HG03159 (cell line): Measurements from ENCODE around the gene ZNF518A.

Source experiments
- ATAC-seq: cut with Tn5 transposase; IDR thresholded peaks from one replicate; pipeline ENCODE4 v1.9.1; 2021; ENCODE audit warnings: mild to moderate bottlenecking, moderate library complexity; ENCODE audit not compliant: unreplicated experiment

ZNF518A gene

DNA sequence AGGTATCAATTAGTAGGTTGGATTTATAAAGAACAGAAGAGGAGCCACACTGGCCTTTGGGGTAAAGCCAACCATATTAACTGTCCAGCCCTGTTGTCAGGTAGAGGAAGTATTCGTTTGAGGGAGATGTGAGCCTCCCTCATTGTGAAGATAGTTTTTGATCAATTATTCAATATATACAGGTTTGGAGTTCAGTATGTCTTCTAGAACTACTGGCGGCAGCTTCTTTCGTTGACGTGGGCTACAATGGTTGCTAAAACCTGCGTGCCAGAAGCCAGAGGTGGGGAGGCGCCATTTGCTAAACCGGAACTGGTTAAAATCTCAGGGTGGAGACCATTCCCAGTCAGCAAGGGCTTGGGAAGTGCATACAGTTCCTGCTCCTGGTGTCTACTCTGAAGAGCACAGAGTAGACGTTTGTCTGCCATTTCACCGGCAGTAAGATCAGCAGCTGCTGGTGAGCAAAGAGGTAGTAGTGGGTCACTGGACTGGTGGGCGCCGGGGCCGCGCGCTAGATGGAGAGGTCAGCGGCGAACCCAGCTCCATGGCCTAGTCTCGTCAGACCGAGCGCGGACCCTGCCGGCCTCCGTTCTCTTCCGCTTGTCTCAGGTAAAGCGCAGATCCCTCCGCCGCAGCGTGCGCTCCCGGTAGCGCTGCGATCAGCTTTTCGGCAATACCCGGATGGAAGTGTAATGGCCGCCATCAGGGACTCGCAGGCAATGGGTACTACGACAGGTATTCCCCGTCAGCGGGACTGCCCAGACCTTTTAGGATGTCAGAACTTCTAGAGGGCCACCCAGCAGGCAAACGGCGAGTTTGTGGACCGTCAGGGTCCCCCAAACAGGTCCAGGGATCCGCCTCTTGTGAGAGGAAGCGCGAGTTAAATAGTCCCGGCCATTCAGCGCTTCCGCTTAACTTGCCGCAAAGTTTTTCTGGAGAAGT, at the start of gene ZNF518A:
TSS of gene ZNF518A (plus strand) at position 911 of the 939 bp plus-strand sequence. CDS start 26,026 bp downstream, outside the sequence.
- ATAC-seq: peak; percentile 70

DNA sequence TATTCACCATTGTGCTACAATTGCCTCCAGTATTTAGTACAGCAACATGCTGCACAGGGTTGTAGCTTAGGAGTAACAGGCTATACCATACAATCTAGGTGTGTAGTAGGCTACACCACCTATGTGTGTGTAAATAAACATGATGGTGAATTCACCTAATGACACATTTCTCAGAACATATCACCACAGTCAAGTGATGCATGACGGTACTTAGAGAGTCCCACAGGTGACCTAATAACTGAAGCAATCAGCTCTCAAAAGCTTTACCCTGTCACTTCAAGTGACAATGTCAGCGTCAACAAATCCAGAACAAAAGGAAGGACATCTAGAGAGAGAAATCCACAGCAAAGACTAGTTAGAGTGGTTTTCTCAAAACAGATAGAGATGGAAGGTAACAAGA, 47.9 kb upstream of the ZNF518A start:
- no peak for ATAC-seq

DNA sequence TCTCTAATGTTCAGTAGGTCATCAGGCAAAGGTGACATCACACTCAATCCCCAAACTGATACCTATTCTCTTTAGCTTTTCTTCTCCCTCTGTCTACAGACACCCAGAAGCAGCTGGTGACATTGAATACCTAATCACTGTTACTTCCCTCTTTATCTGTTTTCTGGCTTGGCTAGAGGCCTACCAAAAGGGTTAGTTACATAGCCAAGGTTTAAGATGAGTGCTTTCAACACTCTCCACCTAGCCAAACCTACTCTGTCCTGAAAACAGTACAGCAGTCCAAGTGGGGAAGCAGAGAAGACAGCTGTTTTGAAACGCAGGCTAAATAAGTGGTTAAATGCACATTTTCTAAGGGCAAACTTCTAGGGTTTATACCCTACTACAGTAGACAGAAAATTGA, 47.3 kb upstream of the ZNF518A start:
- no peak for ATAC-seq

DNA sequence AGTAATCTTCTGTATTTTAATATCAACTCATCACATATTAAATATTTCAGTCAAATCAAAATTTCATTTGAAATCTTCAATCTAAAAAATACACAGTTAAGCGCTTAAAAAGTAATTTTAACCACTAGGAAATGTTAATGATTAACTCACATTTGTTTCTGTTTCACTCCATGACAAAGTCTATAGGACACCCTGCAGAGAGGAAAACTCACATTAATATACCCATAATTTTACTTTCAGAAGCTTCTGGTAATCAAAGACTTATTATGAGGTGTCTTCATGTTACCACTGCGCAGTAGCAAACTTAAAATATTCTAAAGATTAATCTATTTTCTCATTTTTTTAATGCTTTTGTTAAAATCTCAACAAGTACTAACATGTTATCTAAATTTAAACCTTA, 41.0 kb upstream of the ZNF518A start:
- ATAC-seq: no peak

- ATAC-seq: peak; percentile 82
Observed at GRCh38 chr10:96089670-96090462, 40.2 kb upstream of the ZNF518A start.

GRCh38 chr10:96090463-96090800, 39.7 kb upstream of the ZNF518A start:
- ATAC-seq: no peak

DNA sequence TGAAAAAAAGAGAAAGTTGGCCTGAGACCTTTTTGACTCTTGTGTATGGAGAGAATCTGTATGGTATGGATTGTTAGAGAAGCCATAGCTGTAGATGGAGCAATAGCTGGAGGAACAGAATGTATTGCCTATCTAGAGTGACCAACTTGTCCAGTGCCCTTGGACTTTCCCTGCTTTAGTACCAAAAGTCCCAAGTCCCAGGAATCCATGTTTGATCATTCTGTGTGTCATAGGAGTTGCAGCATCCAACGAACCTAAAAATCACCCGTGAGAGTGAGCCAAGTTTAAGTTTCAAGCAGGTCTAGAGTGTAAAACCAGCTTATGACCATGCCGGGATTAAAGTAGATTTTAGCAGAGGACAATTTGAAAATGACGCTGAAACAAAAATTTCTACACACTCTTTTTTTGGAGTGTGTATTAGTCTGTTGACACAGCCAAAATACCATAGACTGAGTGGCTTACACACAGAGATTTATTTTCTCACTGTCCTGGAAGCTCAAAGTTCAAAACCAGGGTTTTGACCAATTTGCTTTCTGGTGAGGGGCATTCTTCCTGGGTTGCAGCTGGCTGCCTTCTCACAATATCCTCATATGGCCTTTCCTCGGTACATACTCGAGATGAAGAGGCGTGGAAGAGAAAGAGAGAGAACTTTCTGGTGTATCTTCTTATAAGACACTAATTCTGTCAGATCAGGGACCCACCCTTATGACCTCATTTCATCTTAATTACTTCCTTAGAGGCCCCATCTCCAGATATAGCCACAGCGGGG, 36.9 kb upstream of the ZNF518A start:
- no peak for ATAC-seq

DNA sequence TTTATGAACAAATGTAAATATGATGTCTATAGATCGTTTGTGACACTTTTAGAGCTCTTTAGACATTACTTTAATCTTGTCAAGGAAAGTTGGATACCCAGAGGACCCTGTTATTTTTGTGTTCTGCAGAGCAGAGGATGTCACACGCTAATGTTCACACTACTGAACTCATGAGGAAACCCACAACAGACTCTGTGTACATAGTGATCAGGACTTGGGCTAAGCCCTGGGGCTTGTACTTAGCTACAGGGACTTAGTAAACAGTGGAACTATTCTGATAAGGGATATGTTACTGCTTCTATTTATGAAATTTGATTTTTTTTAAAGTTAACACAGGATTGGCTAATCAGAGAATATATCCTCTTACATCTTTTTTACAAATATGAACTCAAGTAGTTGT, 36.1 kb upstream of the ZNF518A start:
- no peak for ATAC-seq

DNA sequence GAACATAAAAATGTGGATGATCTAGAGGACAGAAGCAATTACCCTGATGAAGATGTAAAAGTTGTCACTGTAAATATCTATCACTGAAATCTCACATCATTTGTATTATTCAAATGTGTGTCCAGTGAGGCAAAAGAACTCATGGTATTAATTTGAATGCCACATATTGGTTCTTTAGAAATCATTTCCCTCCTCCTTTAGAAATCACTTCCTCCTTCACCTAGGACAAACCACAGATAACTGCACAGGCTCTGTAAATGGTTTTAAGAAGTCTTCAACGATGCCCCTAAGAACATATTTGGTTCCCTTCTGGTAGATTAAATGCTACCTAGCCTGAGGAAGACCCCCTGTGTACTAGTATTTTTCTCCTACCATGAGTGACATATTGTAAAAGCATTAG, 33.1 kb upstream of the ZNF518A start:
- ATAC-seq: no peak

- ATAC-seq: no peak
Observed at GRCh38 chr10:96097865-96098264, 32.2 kb upstream of the ZNF518A start.

DNA sequence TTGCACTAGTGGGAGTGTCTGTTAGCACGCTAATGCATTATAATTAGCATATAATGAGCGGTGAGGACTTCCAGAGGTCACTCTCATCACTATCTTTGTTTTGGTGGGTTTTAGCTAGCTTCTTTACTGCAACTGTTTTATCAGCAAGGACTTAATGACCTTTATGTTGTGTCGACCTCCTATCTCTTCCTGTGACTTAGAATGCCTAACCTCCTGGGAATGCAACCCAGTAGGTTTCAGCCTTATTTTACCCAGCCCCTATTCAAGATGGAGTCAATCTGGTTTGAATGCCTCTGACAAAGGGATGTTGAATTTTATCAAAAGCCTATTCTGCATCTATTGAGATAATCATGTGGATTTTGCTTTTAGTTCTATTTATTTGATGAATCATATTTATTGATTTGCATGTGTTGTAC, 22.5 kb upstream of the ZNF518A start:
- no peak for ATAC-seq

DNA sequence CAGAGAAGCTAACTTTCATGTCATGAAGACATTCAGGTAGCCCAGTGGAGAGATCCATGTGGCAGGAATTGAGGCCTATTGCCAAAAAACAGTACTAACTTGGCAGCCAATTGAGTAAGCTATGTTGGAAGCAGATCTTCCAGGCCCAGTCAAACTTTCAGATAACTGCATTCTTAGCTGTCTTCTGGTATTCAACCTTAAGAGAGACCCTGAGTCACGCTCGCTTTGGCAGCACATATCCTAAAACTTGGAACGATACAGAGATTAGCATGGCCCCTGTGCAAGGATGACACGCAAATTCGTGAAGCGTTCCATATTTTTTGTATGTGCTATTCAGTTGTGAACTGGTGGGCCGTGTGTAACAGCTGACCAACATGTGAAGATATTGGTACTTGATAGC, 17.6 kb upstream of the ZNF518A start:
- ATAC-seq: no peak

DNA sequence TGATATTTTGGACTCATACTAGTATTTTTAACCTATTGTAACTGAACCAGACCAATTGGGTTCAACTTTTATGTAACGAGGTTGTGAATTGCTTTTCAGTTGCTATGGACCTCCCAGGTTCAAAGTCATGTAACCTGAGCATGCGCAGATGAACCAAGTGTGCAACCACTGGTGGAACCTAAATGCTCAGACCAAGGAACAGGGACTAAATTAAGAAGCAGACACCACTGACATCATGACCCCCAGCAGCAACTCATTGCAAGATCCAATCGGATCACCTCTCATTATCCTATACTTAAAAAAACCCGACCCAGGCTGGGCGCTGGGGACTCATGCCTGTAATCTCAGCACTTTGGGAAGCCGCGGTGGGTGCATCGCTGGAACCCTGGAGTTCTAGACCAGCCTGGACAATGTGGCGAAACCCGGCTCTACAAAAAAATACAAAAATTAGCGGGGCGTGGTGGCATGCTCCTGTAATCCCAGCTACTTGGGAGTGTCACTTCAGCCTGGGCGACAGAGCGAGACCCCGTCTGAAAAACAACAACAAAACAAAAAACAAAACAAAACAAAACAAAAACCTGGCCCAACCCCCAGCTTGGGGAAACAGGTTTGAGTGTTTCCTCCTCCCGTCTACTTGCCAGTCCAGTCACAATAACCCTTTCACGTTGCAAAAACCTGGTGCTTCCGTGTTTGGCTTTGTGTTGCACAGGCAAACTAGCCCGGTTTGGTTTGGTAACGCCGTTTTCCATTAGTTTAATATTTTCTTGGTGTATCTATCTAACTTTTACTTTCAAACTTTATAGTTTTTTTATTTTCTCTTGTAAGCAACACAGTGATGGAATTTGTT, 11.3 kb upstream of the ZNF518A start:
- no peak for ATAC-seq

DNA sequence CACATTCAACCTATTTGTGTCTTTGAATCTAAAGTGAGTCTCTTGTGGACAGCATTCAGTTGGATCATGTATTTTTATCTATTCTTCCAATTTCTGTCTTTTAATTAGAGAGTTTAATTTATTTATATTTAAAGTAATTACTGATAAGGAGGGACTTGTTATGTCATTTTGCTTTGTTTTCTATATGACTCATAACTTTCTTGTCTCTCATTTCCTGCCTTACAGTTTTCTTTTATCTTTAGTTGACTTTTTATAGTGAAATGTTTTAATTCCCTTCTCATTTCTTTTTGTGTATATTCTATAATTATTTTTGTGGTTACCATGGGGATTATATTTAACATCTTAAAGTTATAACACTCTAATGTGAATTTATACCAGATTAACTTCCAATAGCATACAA, 7.3 kb upstream of the ZNF518A start:
- ATAC-seq: no peak

DNA sequence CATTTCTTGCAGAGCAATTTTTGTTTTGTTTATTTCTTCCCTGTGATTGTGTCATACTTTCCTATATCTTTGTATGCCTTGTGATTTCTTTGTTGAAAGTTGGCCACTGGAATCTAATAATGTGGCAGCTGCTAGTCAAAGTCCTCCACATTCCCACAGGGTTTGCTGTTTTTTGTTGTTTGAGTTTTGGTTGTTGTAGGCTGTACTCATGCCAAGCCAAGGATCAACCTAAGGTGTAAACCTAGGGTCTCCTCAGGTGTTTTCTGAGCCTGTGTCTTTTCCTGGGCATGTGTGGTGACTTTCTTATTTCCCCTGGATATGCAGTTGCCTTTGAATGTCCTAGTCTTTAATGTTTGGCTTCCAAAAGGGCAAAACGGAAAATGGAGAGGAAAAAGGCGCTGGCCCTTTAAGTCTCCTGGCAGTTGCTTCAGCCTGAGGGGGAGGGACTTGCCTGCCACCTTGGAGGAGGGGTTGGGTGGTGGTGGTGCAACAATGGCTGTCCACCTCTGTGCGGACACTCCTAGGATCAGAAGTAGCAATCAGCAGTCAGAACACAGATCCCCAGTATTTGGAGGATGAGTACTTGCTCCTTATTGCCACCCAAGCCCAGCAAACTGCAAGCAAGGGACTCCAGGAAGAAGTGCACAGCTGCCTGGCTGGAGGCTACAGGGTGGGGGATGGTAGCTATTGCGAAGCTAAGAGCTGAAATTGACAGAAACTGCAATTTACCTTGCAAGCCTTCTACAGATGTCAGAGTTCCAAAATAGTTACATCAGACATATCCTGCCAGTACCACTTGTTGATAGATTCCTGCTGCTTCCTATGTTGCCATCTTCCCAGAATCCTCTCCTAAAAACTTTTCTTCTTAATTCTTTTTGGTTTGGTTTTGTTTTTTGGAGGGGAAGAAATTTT, 5.6 kb upstream of the ZNF518A start:
- ATAC-seq: no peak

GRCh38 chr10:96125142-96125515, 5.0 kb upstream of the ZNF518A start:
- no peak for ATAC-seq

DNA sequence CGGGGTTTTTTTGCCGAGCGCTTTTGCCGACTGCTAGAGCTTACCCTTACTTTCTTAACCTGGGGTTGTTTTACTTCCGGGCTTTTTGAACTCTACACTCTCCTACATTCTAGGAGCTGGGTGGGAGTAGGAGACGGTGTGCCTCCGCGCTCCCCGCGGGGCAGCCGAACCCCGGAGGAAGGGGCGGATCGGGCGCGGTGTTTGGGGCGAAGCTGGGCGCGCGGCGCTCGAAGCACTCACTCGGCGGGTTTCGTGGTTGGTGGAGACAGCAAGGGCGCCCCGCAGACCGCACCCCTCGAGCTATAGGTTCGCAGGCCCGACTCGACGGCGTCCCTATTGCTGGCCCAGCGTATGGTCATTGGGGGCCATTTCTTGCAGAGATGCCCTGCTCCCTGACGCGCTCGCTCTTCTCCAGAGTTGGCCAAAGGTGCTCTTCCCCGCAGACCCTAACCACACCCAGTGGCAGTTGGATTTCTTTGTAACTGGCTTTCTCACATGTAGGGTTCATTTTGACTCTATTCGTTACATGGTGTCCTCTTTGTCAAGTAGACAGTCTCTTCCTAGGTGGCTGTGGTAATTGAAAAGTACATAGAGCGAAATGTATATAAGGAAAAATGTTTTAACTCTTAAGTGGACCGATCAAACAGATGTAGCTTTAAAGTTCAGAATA, 364 bp downstream of the ZNF518A start:
- ATAC-seq: peak; percentile 69

DNA sequence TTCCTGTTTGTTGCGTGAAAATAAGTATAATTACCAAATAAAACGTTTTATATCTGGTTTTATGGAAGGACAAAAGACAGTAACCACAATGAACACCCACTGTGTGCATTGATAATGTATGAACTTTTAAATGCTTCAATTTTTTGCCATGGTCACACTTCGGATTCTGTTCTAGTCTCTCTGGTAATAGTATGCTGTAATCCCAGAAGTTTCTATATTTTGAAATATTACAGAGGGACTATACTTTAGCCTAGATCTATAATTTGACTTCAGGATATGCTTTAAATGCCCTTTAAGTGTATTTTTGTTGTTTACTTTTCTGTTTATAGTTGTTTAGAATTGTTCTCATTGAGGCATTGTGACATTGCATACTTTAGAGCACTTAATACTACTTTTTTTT, 1.5 kb downstream of the ZNF518A start:
- no peak for ATAC-seq

DNA sequence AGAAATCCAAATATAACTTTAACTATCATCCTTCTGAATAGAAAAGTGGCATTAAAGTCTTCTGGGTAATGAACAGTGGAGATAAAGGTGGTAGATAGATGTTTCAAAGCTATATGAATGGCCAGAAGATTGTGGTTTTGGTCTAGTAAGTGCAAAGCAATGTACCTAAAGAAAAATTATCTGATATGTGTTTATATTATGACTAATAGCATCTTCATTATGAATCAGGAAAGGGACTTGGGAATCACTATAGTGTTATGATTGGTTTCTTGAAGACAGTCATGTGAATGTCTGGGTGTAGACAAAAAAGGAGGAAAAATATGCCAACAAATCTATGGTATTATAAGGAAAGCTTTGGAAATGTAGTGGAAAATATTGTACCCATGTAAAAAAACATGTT, 3.0 kb downstream of the ZNF518A start:
- ATAC-seq: no peak
